Activated CD4-positive, CD25-positive, alpha-beta regulatory T cell treated with anti-CD3 and anti-CD28 coated beads, Interleukin-2, amount 50 U/mL, for 24 hours (primary cell): ENCODE measurements around the gene INPP1.

Experiments
- ATAC-seq, 2 donors: fragments of 150-1000 bp; cut with Tn5 transposase; one replicate each; pipeline ENCODE4 v1.10.0; 2021; ENCODE audit warnings: mild to moderate bottlenecking in 1 of 2, moderate library complexity in 1 of 2

Gene INPP1

DNA sequence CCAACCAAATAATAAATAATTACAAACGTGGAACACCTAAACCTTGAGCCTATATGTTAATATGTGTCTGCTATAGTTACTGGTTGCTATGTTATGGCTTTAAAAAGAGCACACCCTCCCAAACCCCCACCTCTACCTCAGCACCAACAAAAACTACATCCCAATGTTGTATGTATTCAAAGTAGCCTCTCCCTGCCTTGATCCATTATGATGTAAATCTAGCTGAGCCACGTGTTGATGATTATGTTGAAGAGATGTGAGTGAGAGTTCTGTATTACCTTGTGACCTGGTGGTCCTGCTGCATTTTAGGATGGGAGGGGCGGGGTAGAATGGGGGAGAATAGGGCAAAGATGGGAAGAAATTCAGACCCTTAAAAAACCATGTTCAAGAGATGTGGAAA is 69.6 kb downstream of the INPP1 start:
- ATAC-seq: no peak

DNA sequence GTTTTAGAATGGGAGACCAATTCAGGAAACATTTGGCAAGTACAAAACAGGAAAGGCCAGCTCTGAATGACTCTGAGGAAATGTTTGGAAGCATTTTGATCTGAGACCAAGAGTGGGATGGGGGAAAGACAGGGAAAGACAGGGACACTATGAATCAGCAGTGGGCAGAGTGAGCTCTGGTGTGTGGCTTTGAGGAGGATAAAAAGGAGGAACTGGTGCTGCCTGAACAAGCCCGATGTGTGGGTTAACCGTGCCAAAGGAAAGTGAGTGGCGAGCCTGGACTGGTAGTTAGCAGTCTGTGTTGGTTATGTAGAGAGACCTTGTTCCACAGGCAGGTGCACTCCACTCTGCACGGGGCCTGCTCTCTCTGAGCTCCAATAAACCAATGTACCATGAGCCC is 70.0 kb downstream of the INPP1 start:
- no peak for ATAC-seq

DNA sequence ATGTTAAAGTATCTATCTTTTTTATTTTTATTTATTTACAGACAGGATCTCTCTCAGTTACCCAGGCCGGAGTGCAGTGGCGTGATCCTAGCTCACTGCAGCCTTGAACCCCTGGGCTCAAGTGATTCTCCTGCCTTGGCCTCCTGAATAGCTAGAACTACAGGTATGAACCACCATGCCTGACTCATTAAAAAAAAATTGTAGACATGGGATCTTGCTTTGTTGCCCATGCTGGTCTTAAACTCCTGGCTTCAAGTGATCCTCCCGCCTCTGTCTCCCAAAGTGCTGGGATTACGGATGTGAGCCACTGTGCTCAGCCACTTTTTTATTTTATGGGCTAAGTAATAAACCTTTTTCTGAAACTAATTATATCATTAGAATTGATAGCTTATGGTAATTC is 71.9 kb downstream of the INPP1 start:
- ATAC-seq: no peak

DNA sequence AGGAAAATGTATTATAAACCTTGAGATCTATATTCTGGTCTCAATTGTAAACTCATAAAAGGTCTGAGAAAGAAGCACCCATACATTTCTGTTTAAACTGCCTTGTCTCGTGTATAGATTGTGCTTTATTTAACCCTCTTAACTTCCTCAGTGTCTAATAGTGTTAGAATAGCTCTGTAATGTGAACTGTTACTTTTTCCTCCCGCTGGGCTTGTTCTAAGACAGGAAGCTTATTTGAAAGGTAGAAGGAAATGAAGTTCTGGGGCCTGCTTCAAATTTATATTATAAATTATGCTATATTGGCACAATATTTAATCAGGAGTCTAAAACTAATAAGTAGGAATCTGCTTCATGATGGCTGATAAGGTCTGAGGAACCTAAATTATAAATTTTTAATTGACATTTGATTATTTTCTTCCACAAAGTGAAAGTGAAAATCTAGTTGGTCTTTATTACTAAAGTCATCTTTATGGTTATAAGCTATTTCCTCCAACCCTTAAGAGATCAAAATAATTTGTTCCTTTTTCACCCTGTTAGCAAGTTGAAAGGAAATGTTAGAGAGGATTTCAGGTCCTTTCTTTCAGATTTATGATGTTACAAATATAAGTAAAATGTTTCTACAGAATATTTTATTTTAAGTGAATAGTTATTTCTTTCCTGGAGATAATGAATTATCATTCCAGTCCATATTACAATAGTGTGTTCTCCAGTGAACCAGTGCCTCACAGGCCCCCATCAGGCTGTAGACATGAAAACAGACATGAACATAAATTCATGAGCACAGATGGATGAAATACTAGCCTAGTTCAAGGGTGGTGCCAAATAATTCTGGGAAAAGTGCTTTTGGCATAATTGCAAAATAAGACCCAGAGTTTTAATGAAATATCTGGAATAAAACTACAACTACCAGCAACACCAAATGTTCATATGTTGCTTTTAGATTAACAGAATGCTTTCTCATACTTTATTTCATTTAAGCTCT is 72.7 kb downstream of the INPP1 start:
- peak in 1 of 2 donors; percentile 24 for ATAC-seq

DNA sequence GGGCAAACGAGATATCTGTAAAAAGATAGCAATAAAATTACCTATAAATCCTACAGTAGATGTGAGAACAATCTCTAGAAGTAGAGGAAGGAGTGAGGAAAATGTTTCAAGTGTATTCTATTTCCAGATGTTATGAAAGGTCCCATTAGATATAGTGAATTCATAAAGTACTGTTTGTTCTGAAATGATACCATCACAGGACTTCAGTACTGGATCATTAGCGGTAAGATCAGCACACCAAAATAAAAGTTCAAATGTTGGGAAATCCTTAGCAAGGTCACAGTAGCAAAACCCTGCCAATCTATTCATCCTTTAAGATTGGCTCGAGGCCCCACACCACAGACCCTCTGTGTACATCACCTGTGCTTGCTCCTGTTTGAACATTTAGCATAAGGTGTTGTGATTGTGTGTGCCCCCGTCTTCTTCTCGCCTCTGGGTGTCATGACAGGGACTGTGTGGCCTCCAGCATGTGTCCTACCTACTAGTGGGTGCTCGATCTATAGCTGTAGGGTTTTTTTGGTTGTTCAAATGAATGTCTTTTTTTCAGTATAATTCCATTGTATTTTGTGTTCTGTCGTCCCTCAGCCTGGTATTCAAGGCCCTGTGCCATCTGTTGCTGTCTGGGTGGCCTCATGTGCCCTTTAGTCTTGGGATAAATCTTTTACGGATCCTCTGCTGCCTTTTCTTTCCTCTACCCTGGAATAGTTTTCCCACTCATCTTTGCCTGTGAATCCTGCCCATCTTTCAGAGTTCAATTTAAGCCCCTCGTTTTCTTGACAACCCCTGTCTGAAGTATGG is 73.9 kb downstream of the INPP1 start:
- ATAC-seq: no peak

DNA sequence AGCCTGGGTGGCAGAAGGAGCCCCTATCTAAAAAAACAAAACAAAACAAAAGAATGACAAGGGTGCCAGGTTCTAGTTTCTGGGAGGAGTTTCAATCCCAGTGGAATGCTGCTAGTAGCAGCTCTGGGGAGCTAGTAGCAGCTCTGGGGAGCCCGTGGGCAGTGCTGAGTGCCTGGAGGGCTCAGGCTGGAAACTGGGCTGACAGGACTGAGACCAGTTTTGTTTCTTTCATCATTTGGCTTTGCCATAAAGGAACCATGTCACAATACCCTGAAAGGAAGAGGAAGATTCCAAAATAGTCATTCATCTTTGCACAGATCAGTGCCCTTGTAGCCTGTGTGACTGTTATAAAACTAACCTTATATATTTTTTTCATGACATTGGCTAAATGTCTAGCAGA is 75.3 kb downstream of the INPP1 start:
- ATAC-seq: no peak

DNA sequence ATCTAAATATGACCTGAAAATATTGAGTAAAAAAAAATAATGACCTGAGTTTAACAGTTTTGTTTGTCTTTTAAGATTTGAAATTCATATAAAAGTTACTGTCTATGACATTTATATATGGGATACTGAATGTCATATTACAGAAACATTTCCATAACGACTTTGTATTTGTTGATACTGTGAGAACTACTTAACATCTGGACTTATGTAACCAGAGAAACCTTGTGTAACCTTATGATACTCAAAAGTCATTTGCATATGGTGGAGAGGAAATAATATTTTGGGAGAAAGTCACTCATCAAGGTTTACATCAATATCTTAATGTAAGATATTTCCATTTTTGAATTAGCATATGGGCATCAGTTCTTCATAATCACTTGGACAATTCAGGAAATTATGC is 77.4 kb downstream of the INPP1 start:
- ATAC-seq: no peak
